ENCODE measurements around the gene GPRASP1.

- no peak for TF ChIP-seq CTCF (conservative IDR thresholded peaks at IDR 0.05; ENCODE audit: low read depth, low read length)
- TF ChIP-seq EZH2 (IDR thresholded peaks at IDR 0.05; ENCODE audit: borderline replicate concordance, low read depth, low read length, poor library complexity, severe bottlenecking): no peak
Measured at GRCh38 chrX:102651242-102652011, at the start of gene GPRASP1.

All from A673 (cell line).